ENCODE results near the gene SAT2.
"Not testable (repeated sequence)": the region's sequence is repeated elsewhere in the genome, so short reads cannot be mapped to it uniquely, and the experiment has no call there.

Gene SAT2

DNA sequence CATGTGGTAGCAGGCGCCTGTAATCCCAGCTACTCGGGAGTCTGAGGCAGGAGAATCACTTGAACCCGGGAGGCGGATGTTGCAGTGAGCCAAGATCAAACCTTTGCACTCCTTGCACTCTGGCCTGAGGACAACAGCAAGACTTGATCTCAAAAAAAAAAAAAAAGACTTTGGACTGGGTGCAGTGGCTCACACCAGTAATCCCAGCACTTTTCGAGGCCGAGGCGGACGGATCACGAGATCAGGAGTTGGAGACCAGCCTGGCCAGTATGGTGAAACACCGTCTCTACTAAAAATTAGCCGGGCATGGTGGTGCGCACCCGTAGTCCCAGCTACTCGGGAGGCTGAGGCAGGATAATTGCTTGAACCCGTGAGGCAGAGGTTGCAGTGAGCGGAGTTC is 1.9 kb downstream of the SAT2 start:
- not testable (repeated sequence) for H3K36me3 Mint-ChIP-seq, H3K27ac Mint-ChIP-seq

DNA sequence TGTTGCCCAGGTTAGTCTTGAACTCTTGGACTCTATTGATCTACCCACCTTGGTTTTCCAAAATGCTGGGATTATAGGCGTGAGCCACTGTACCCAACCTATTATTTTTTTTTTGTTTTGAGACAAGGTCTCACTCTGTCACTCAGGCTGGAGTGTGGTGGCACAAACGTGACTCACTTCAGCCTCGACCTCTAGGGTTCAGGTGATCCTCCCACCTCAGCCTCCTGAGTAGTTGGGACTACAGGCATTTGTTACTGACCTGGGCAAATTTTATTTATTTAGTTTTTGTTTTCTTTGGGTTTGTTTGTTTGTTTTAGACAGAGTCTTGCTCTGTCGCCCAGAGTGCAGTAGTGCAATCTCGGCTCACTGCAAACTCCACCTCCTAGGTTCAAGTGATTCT is 4.0 kb downstream of the SAT2 start:
- no peaks in the 10 kb centered on the region for H3K27me3 Mint-ChIP-seq

More for the DNA sequence above, 1.9 kb downstream of the SAT2 start:
- DNase-seq (ENCODE audit: low spot score in 2 of 2); ATAC-seq (ENCODE audit: low read depth); H3K9me3 Mint-ChIP-seq; H3K27me3 Mint-ChIP-seq; H3K4me1 Mint-ChIP-seq: not testable (repeated sequence)
- H3K4me3 Mint-ChIP-seq = peak overlapping the region; percentile 11

DNA sequence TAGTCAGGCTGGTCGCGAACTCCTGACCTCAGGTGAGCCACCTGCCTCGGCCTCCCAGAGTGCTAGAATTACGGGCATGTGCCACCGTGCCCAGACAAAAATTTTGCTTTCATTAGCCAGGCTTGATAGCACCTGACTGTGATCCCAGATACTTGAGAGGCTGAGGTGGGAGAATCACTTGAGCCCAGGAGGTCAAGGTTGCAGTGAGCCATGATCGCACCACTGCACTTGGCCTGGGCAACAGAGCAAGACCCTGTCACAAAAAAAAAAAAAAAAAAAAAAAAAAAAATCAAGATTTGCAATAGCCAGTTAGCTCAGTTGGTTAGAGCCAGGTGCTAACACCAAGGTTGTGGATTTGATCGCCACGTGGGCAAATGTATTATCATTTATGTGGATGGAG is 6.8 kb downstream of the SAT2 start:
- H3K4me3 Mint-ChIP-seq = no peak overlapping the region
- no peak overlapping the region for H3K27ac Mint-ChIP-seq
- no peaks in the 10 kb centered on the region for H3K27me3 Mint-ChIP-seq
- no peaks in the 10 kb centered on the region for H3K36me3 Mint-ChIP-seq
- ATAC-seq (ENCODE audit: low read depth) (no peak), DNase-seq (ENCODE audit: low spot score in 2 of 2) (no peak)
- no peaks in the 10 kb centered on the region for H3K9me3 Mint-ChIP-seq
- no peaks in the 10 kb centered on the region for H3K4me1 Mint-ChIP-seq

More for the DNA sequence above, 4.0 kb downstream of the SAT2 start:
- Mint-ChIP-seq H3K27ac (no peak overlapping the region), H3K4me3 (no peak overlapping the region), H3K9me3 (no peaks in the 10 kb centered on the region), H3K4me1 (peaks cover 9% of the 10 kb centered on the region), H3K36me3 (peaks cover 5% of the 10 kb centered on the region)
- no peak for ATAC-seq (ENCODE audit: low read depth)
- DNase-seq (ENCODE audit: low spot score in 2 of 2) = no peak

DNA sequence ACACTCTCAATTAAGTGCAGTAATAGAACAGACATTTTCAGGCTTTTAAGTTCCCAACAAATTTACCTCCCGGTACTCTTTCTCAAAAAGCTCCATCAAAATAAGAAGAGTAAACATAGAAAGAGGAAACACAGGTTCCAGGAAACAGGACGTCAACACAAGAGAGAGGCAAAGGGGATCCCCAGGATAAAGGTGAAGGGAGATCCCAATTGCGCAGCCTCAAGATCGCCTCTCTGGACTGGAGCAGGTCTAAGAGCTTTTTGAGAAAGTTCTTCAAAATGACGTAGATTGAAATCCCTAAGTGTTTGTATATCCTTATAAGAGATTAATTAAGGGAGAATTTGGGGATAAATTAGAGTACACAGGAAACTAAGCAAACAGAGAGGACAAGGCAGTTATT is 9.0 kb downstream of the SAT2 start:
- ATAC-seq (ENCODE audit: low read depth) = no peak
- Mint-ChIP-seq H3K4me1 (peaks cover 4% of the 10 kb centered on the region), H3K36me3 (no peaks in the 10 kb centered on the region), H3K27me3 (no peaks in the 10 kb centered on the region), H3K4me3 (no peak overlapping the region), H3K27ac (no peak overlapping the region), H3K9me3 (no peaks in the 10 kb centered on the region)
- no peak for DNase-seq (ENCODE audit: low spot score in 2 of 2)

DNA sequence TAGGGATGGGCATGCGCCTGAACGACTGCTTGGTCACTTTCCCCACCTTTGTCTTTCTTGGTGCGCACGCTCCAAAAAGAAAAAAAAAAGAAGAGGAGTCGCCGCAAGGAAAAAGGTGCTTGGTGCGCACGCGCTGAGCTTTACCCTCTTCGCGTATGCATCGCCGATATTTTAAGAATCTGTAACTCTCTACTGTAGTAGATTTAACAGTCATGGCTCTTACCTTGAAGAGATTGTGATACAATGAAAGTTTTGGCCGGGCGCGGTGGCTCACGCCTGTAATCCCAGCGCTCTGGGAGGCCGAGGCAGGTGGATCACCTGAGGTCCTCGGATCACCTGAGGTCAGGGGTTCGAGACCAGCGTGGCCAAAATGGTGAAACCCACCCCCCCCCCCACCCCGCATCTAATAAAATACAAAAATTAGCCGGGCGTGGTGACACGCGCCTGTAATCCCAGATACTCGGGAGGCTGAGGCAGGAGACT is 12.3 kb downstream of the SAT2 start:
- H3K9me3 Mint-ChIP-seq = no peaks in the 10 kb centered on the region
- H3K4me1 Mint-ChIP-seq = peaks cover 26% of the 10 kb centered on the region
- peak overlapping the region; percentile 87 for H3K4me3 Mint-ChIP-seq
- peaks cover 3% of the 10 kb centered on the region for H3K36me3 Mint-ChIP-seq
- DNase-seq (ENCODE audit: low spot score in 2 of 2) (no peak), ATAC-seq (ENCODE audit: low read depth) (peak; percentile 27)
- H3K27me3 Mint-ChIP-seq = no peaks in the 10 kb centered on the region
- peak overlapping the region; percentile 92 for H3K27ac Mint-ChIP-seq

DNA sequence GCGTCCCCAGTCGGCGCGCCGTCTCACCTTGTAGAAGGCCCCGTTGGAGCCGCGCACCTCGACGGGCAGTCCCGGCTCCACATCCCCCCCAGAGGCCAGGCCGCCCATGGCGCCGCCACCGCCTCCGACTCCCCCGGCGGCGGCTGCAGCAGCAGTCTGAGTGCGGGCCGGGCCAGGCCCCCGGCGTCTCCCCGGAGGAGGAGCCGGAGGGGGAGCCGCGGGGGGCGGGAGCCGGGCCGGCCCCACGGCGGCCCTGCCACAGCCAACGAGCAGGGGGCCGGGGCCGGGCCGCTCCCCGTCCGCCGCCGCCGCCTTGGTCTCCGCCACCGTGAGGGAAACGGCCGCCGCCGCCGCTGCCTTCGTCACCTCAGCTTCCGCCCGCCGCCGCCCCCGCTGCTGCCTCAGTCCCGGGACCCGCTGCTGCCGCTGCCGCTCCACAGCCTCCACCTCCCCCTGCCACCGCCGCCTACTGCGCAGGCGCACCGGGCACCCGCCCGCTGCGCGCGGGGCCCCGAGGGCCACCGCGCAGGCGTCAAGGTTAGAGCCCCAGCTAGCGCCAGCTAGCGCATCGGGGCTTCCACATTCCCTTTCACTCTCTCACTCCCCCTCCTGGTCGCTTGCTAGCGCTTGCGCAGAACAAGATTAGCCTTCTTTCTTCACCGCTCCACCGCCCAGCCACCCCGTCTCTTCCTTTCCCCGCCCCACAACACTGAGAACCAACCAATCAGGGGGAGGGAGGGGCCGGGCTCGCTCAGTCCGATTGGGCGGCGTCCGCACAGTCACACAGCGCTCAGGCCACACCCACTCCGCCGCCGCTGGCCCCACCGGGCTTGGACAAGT is 13.0 kb downstream of the SAT2 start, which contains the start of gene FXR2:
Gene FXR2 (minus strand): TSS at position 473 of the 840 bp plus-strand sequence. CDS start 365 bp downstream, at position 108.
- peak within 1 kb of the TSS; percentile 92 for H3K27ac Mint-ChIP-seq
- H3K27me3 Mint-ChIP-seq = no peaks in the 10 kb centered on the region
- DNase-seq (ENCODE audit: low spot score in 2 of 2) (peak; percentile 95 to 98), ATAC-seq (ENCODE audit: low read depth) (peak; percentile 85)
- H3K4me1 Mint-ChIP-seq = peaks cover 27% of the 10 kb centered on the region
- H3K4me3 Mint-ChIP-seq = peak within 1 kb of the TSS; percentile 87
- no peaks in the 10 kb centered on the region for H3K9me3 Mint-ChIP-seq
- H3K36me3 Mint-ChIP-seq = peaks cover 3% of the 10 kb centered on the region

DNA sequence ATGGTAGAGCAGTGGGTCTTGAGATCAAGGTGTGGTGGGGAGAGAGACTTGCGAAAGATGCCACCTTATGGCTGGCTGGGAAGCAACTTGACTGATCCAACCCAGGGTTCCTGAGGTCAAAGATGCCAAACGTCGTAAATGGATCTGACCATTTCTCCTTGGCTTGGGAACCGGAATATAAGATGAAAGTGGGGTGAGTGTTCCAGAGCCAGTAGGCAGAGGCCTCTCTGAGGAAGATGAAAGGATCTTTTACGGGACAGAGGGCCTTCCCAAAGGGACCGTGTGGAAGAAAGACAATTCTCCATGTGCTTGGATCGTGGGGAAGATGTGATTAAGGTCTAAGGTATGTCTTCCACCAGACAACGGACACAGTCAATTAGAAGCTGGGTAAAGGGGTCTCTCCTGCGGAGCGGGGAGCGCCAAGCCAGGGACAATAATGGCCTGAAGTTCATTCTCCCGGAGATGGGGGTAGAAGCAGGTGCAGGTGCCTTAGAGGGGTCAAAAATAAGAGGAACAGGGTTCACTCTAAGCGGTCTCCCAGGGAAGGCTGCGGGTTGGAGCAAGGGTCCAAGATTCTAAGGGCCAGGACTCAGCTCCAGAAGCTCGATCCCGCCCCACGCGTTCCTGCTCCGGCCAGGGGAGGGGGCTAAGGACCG is 13.7 kb downstream of the SAT2 start:
- DNase-seq (ENCODE audit: low spot score in 2 of 2) = no peak
- H3K9me3 Mint-ChIP-seq = no peaks in the 10 kb centered on the region
- no peak for ATAC-seq (ENCODE audit: low read depth)
- peaks cover 4% of the 10 kb centered on the region for H3K36me3 Mint-ChIP-seq
- H3K27me3 Mint-ChIP-seq = no peaks in the 10 kb centered on the region
- H3K4me3 Mint-ChIP-seq = peak overlapping the region; percentile 83
- peaks cover 31% of the 10 kb centered on the region for H3K4me1 Mint-ChIP-seq
- H3K27ac Mint-ChIP-seq = peak overlapping the region; percentile 54

DNA sequence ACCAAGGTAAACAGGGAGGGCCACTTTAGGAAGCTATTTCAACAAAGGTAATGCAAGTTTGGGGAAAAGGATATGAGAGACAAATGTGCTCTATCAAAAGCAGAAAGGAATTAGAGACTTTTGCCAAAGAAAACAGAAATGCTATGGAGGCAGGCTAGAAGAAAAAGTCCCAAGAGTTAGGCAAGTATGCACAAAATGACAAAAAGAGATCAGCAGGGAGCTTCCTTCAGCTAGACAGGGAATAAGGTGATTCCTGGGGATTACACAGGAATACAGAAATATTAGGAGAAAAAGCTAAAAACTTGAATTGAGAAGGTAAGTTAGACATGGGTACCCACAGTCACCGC is 15.4 kb downstream of the SAT2 start:
- Mint-ChIP-seq H3K27me3 (no peaks in the 10 kb centered on the region), H3K36me3 (peaks cover 6% of the 10 kb centered on the region), H3K4me1 (peaks cover 31% of the 10 kb centered on the region), H3K4me3 (peak overlapping the region; percentile 53), H3K27ac (no peak overlapping the region), H3K9me3 (no peaks in the 10 kb centered on the region)
- ATAC-seq (ENCODE audit: low read depth) (no peak), DNase-seq (ENCODE audit: low spot score in 2 of 2) (no peak)

DNA sequence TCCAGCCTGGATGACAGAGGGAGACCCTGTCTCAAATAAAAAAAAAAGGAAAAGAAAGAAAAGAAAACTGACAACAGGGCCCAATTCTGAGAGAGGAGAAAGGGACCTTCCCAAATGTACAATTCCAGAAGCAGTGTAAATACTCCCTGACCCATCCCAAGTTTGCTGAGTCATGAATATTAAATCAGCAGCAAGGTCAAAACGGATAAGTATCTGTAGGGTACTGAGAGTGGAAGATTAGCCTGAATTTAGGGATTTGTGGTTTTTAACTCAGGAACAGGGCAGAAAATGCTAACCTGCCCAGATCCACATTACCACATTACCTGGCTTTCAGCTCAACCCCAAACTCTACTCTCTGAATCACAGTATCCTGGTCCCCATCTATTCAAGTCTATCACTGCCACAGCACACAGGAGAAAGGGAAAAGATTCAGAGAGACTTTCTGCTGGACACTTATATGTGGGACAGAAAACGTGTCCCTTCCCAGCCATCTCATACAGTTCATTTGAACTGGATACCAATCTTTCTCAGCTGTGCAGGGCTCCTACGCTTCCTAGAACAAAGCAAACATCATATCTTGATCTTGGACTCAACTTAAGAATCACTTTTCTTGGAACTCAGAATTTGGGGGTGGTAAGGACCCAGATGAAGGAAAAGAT is 15.9 kb downstream of the SAT2 start:
- H3K4me1 Mint-ChIP-seq = peaks cover 31% of the 10 kb centered on the region
- H3K9me3 Mint-ChIP-seq = no peaks in the 10 kb centered on the region
- H3K27me3 Mint-ChIP-seq = no peaks in the 10 kb centered on the region
- ATAC-seq (ENCODE audit: low read depth) = no peak
- H3K27ac Mint-ChIP-seq = no peak overlapping the region
- peaks cover 6% of the 10 kb centered on the region for H3K36me3 Mint-ChIP-seq
- DNase-seq (ENCODE audit: low spot score in 2 of 2) = no peak
- H3K4me3 Mint-ChIP-seq = peak overlapping the region; percentile 18

DNA sequence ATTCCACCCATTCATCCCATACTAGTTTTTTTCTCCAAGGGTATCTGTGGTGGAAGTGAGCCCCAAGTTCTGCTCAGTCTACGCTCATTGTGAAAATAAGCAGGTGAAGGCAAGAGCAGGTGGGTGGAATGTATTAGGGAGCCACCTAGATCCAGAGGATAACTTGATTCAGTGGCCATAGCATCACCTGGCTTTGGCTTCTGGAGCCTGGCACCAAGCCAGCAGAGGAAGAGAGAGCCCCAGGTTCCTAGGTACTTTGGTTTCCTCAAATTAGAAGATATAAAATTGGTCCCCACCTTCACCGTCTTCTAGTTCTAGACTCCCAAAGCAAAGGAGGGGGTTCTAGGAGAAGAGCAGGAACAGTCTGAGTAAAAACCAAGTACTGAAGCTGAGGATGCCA is 17.0 kb downstream of the SAT2 start:
- no peak for ATAC-seq (ENCODE audit: low read depth)
- H3K36me3 Mint-ChIP-seq = peaks cover 6% of the 10 kb centered on the region
- H3K27me3 Mint-ChIP-seq = no peaks in the 10 kb centered on the region
- H3K4me3 Mint-ChIP-seq = no peak overlapping the region
- peaks cover 34% of the 10 kb centered on the region for H3K4me1 Mint-ChIP-seq
- no peak for DNase-seq (ENCODE audit: low spot score in 2 of 2)
- no peaks in the 10 kb centered on the region for H3K9me3 Mint-ChIP-seq
- no peak overlapping the region for H3K27ac Mint-ChIP-seq

DNA sequence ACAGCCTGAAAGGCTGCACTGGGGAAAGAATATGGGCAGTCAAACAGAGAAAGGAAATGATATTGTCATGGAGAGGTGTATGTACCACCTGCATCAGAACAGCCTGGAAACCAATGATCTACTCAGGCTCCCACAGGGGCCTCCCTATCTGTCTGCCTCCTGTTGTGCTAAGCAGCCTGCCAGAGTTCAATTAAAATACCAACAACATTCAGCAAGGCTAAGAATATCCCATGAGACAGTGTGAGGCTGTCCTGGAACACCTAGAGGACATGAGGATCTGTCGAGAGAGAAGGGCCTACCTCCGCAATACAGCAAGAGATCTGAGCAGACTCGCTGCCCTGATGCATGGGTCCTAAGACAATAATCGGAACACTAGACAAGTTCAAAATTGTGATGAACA is 21.3 kb downstream of the SAT2 start:
- no peak overlapping the region for H3K27ac Mint-ChIP-seq

DNA sequence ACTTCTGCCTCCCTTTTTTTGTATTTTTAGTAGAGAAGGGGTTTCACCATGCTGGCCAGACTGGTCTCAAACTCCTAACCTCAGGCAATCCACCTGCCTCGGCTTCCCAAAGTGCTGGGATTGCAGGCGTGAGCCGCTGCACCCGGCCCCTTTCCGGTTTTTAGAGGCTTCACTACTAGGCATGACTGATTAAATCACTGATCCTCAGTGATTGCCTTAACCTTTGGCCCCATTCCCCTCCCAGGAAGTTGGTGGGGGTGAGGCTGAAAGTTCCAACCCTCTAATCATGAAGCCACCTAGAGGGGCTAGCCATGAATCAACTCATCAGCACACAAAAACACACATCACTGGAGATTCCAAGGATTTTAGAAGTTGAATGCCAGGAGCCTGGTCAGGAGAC is 30.1 kb downstream of the SAT2 start:
- H3K36me3 Mint-ChIP-seq = peaks cover 38% of the 10 kb centered on the region
- not testable (repeated sequence) for H3K4me3 Mint-ChIP-seq; H3K27me3 Mint-ChIP-seq; DNase-seq (ENCODE audit: low spot score in 2 of 2); ATAC-seq (ENCODE audit: low read depth); H3K9me3 Mint-ChIP-seq; H3K4me1 Mint-ChIP-seq; H3K27ac Mint-ChIP-seq

More for the DNA sequence above, 21.3 kb downstream of the SAT2 start:
- no peaks in the 10 kb centered on the region for H3K27me3 Mint-ChIP-seq
- ATAC-seq (ENCODE audit: low read depth) (no peak), DNase-seq (ENCODE audit: low spot score in 2 of 2) (no peak)
- H3K4me3 Mint-ChIP-seq = no peak overlapping the region
- no peaks in the 10 kb centered on the region for H3K9me3 Mint-ChIP-seq
- H3K36me3 Mint-ChIP-seq = peaks cover 20% of the 10 kb centered on the region
- peaks cover 13% of the 10 kb centered on the region for H3K4me1 Mint-ChIP-seq

DNA sequence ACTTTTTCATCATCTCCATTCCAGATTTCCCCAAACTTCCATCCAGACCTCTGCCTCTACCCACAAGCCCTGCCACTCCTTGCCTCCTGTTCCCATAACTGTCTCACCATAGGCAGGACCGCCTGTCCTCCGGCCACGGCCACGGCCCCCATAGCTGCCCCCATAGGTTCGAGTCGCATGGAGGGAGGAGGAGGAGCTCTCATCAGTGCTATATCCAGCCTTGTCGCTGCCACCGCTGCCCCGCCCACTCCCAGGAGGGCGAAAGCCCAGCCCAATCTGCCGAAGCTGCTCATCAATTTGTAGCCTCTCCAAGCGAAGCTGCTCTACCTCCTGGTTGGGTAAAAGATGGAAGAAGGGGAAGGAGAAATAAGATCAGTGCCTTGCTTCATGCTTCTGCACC is 34.3 kb downstream of the SAT2 start:
- Mint-ChIP-seq H3K36me3 (peaks cover 38% of the 10 kb centered on the region), H3K4me1 (no peaks in the 10 kb centered on the region), H3K4me3 (no peak overlapping the region), H3K27me3 (no peaks in the 10 kb centered on the region), H3K27ac (no peak overlapping the region), H3K9me3 (no peaks in the 10 kb centered on the region)
- DNase-seq (ENCODE audit: low spot score in 2 of 2) = no peak
- ATAC-seq (ENCODE audit: low read depth) = no peak

DNA sequence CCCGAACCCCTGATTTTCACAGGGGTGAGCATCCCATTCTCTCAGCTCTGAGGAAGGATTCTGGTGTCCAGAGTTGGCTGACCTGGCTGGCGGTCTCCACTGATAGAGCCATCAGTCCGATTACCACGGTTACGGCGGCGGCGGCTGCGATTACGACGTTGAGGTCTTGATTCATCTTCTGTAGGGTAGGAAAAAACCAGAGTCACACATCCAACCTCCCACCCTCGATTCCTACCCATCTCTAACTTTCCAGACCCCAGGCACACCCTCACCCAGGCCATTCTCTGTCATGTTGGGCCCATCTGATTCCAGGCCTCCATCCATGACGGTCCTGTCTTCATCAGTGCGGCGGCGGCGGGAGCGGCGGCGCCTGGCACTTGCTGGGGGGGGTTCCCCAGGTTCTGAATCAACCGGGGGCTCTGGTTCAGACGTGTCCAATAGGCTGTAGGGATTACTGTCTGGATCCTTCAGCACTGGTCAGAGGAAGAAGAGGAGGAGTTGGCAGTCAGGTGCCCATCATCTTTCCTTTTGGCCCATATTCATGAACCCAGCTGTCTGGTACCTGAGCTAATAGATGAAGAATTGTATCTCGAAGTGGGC is 35.1 kb downstream of the SAT2 start:
- DNase-seq (ENCODE audit: low spot score in 2 of 2) (no peak), ATAC-seq (ENCODE audit: low read depth) (no peak)
- Mint-ChIP-seq H3K4me1 (no peaks in the 10 kb centered on the region), H3K4me3 (no peak overlapping the region), H3K9me3 (no peaks in the 10 kb centered on the region), H3K36me3 (peaks cover 40% of the 10 kb centered on the region), H3K27me3 (no peaks in the 10 kb centered on the region), H3K27ac (no peak overlapping the region)

All from memory B cell (primary cell).